HFFc6 (cell line): ENCODE measurements around the gene CPLANE1. TPM values are rescaled to one million over a fixed set of nuclear protein-coding genes. Genes with fewer than 3 reads are reported as not detected.
"Not testable (repeated sequence)": the region's sequence is repeated elsewhere in the genome, so short reads cannot be mapped to it uniquely, and the experiment has no call there.

Experiments used
- DNase-seq: peaks from one replicate; pipeline ENCODE4 v3.0.0-alpha.2; 2018
- H3K27ac Mint-ChIP-seq: 2 replicates; pipeline ENCODE4 v1.8.0; 2020; ENCODE audit warnings: mild to moderate bottlenecking, mixed read lengths
- H3K27me3 Mint-ChIP-seq: 2 replicates; pipeline ENCODE4 v1.8.0; 2021; ENCODE audit warnings: mild to moderate bottlenecking, moderate library complexity, mixed read lengths; ENCODE audit not compliant: insufficient read depth
- H3K36me3 Mint-ChIP-seq: 2 replicates; pipeline ENCODE4 v1.8.0; 2021; ENCODE audit warnings: low read depth, mixed read lengths
- H3K4me1 Mint-ChIP-seq: 2 replicates; pipeline ENCODE4 v1.8.0; 2020; ENCODE audit warnings: low read depth, mixed read lengths
- H3K4me3 Mint-ChIP-seq: 2 replicates; pipeline ENCODE4 v1.8.0; 2020; ENCODE audit warnings: mild to moderate bottlenecking, moderate library complexity, mixed read lengths
- H3K9me3 Mint-ChIP-seq: 2 replicates; pipeline ENCODE4 v1.8.0; 2020; ENCODE audit warnings: mild to moderate bottlenecking, mixed read lengths
- total RNA-seq, 6 experiments: library from RNA; stranded (reverse); fragmentation: NEBNext Ultra II Directional; extraction: Animal tissue kit (Norgen Biotek cat#: 25700); gene quantifications; 2 replicates in 1 of 6; 3 replicates in 5 of 6; pipeline ENCODE4 v1.2.3, GENCODE V29; 2021
- TF ChIP-seq, protein P1 (sequence below): fragments of 200-600 bp; sonication (generic); IDR thresholded peaks from 2 replicates; pipeline ENCODE4 v1.5.0; 2021; ENCODE audit warnings: antibody characterized with exemption, mild to moderate bottlenecking

The CPLANE1 gene
- total RNA-seq, 6 experiments from 2014 or later, result 10.3 to 12.7 (median 11.6) TPM

DNA sequence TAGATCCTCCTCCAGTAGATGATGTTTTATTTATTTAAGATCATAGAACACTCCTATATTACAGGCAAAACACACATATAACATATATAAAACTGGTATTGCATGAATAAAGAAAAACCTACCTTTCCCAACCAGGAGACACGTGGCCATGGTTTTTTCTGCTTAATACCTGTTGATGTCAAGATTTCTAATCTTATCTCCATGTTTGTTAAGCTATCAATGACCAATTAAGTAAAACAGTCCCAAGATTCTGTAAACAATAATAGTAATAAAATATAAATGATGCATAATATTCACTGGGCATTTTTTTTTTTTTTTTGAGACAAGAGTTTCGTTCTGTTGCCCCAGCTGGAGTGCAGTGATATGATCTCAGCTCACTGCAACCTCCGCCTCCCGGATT is 1.7 kb downstream of the CPLANE1 start:
- TF ChIP-seq, protein P1, sequence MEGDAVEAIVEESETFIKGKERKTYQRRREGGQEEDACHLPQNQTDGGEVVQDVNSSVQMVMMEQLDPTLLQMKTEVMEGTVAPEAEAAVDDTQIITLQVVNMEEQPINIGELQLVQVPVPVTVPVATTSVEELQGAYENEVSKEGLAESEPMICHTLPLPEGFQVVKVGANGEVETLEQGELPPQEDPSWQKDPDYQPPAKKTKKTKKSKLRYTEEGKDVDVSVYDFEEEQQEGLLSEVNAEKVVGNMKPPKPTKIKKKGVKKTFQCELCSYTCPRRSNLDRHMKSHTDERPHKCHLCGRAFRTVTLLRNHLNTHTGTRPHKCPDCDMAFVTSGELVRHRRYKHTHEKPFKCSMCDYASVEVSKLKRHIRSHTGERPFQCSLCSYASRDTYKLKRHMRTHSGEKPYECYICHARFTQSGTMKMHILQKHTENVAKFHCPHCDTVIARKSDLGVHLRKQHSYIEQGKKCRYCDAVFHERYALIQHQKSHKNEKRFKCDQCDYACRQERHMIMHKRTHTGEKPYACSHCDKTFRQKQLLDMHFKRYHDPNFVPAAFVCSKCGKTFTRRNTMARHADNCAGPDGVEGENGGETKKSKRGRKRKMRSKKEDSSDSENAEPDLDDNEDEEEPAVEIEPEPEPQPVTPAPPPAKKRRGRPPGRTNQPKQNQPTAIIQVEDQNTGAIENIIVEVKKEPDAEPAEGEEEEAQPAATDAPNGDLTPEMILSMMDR, result no peak
- Mint-ChIP-seq H3K4me3 (peak overlapping the region; percentile 89), H3K27me3 (no peaks in the 10 kb centered on the region; the same call in 1 of the 2 replicates), H3K36me3 (no peaks in the 10 kb centered on the region), H3K27ac (no peak overlapping the region), H3K4me1 (peaks cover 20% of the 10 kb centered on the region), H3K9me3 (no peaks in the 10 kb centered on the region)
- DNase-seq, result no peak

GRCh38 chr5:37247036-37247435 is 2.1 kb downstream of the CPLANE1 start:
- TF ChIP-seq, protein P1, result no peak
- H3K4me3 Mint-ChIP-seq, result peak overlapping the region; percentile 89; the same call in 1 of the 2 replicates
- H3K27me3 Mint-ChIP-seq, result no peaks in the 10 kb centered on the region
- no peaks in the 10 kb centered on the region for H3K9me3 Mint-ChIP-seq
- no peak for DNase-seq
- no peak overlapping the region for H3K27ac Mint-ChIP-seq
- H3K36me3 Mint-ChIP-seq, result no peaks in the 10 kb centered on the region
- peaks cover 20% of the 10 kb centered on the region for H3K4me1 Mint-ChIP-seq

DNA sequence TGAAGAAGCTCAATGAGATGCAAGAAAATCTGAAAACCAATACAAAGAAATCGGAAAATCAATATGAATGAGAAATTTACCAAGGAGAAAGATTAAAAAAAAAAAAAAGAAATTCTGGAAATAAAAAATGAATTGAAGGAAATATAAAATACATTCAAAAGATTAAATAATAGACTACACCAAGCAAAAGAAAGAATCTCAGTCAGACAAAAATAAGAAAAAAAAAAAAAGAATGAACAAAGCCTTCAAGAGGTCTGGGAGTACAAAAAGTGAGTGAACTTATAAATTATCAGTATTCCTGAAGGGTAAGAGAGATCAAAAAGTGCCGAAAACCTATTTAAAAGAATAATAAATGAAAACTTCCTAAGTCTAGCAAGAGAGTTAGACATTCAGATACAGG is 14.9 kb downstream of the CPLANE1 start:
- TF ChIP-seq, protein P1, result no peak
- no peaks in the 10 kb centered on the region; the same call in 1 of the 2 replicates for H3K9me3 Mint-ChIP-seq
- peaks cover 42% of the 10 kb centered on the region for H3K36me3 Mint-ChIP-seq
- no peak overlapping the region for H3K4me3 Mint-ChIP-seq
- H3K27ac Mint-ChIP-seq, result no peak overlapping the region
- DNase-seq, result no peak
- H3K27me3 Mint-ChIP-seq, result no peaks in the 10 kb centered on the region
- H3K4me1 Mint-ChIP-seq, result no peaks in the 10 kb centered on the region

DNA sequence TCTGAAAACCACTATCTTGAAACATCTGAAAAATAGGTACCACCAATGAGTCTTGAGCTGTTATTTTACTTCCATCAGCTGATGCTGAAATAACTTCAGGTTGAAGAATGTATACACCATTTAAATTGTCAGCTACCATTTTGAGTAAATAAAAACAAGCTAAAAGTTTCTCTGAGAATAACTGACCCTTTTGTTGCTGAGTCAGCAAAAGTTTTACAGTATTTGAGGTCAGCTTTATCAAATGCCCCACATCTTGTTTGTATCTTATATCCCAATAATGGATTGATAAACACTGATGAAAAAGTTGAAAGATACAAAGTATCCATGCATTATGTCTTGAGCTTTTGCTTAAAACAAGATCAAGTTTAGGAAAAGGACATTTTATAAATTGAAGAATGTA is 22.8 kb downstream of the CPLANE1 start:
- Mint-ChIP-seq H3K4me3 (no peak overlapping the region), H3K27me3 (no peaks in the 10 kb centered on the region), H3K27ac (no peak overlapping the region), H3K36me3 (peaks cover 26% of the 10 kb centered on the region), H3K4me1 (no peaks in the 10 kb centered on the region), H3K9me3 (no peaks in the 10 kb centered on the region)
- TF ChIP-seq, protein P1, result no peak
- no peak for DNase-seq

GRCh38 chr5:37222181-37222580 is 27.0 kb downstream of the CPLANE1 start:
- H3K4me1 Mint-ChIP-seq, result peaks cover 9% of the 10 kb centered on the region; the same call in 1 of the 2 replicates
- H3K27me3 Mint-ChIP-seq, result no peaks in the 10 kb centered on the region
- H3K4me3 Mint-ChIP-seq, result no peak overlapping the region
- TF ChIP-seq, protein P1, result no peak
- H3K9me3 Mint-ChIP-seq, result no peaks in the 10 kb centered on the region
- peaks cover 18% of the 10 kb centered on the region for H3K36me3 Mint-ChIP-seq
- DNase-seq, result no peak
- H3K27ac Mint-ChIP-seq, result no peak overlapping the region

DNA sequence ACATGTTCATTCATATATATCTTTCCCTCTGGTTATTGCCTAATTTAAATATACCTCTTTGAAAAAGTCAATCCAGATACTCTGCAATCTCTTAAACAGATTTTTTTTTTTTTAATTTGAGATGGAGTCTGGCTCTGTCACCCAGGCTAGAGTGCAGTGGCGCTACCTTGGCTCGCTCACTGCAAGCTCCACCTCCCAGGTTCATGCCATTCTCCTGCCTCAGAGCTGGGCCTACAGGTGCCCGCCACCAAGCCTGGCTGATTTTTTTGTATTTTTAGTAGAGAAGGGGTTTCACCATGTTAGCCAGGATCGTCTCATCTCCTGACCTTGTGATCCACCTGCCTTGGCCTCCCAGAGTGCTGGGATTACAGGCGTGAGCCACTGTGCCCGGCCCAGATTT is 28.8 kb downstream of the CPLANE1 start:
- H3K4me1 Mint-ChIP-seq, H3K9me3 Mint-ChIP-seq, H3K27ac Mint-ChIP-seq, H3K4me3 Mint-ChIP-seq, DNase-seq, H3K27me3 Mint-ChIP-seq: not testable (repeated sequence)
- H3K36me3 Mint-ChIP-seq, result peaks cover 13% of the 10 kb centered on the region; the same call in 1 of the 2 replicates

- not testable (repeated sequence) for H3K9me3 Mint-ChIP-seq, H3K27me3 Mint-ChIP-seq, H3K4me1 Mint-ChIP-seq, H3K4me3 Mint-ChIP-seq
- DNase-seq, result peak; percentile 67
- Mint-ChIP-seq H3K27ac (peak overlapping the region; percentile 81; the same call in 1 of the 2 replicates), H3K36me3 (peaks cover 13% of the 10 kb centered on the region; the same call in 1 of the 2 replicates)
Observed at GRCh38 chr5:37219384-37219783, 29.8 kb downstream of the CPLANE1 start.
